HEK293 (cell line): ENCODE data around the gene RPS6KA5.

ENCODE experiments used
- CTCF ChIA-PET: fragments of 350-600 bp; formaldehyde crosslinking; extraction: SDS; loops from one replicate; lab custom pipeline; 2021; ENCODE audit warnings: antibody characterized with exemption; lab: Yijun Ruan, JAX
- POLR2A ChIA-PET: fragments of 300-600 bp; formaldehyde crosslinking; extraction: SDS; loops from one replicate; lab custom pipeline; 2020; ENCODE audit warnings: antibody characterized with exemption, inconsistent platforms; lab: Yijun Ruan, JAX
- H3K27ac ChIP-seq: fragments of 200-500 bp; sonication (Bioruptor generic); 2 replicates; pipeline ENCODE4 v1.5.1; 2014; ENCODE audit warnings: low read depth, low read length, control low read depth, inconsistent platforms; ENCODE audit errors: extremely low read depth
- H3K36me3 ChIP-seq, 2 experiments: fragments of 200-500 bp in 1 of 2; sonication (Bioruptor generic) in 1 of 2; 1 replicate in 1 of 2; 2 replicates in 1 of 2; pipeline ENCODE4 v1.5.1; 2014 to 2017; ENCODE audit warnings: inconsistent platforms in 2 of 2, low read length in 2 of 2; ENCODE audit not compliant: control insufficient read depth in 2 of 2, insufficient read depth in 1 of 2
- H3K4me1 ChIP-seq: fragments of 200-500 bp; sonication (Bioruptor generic); 2 replicates; pipeline ENCODE4 v1.5.1; 2014; ENCODE audit warnings: mild to moderate bottlenecking, low read length, inconsistent platforms; ENCODE audit not compliant: control insufficient read depth, insufficient read depth
- H3K4me3 ChIP-seq: 2 replicates; pipeline ENCODE4 v1.5.1; 2011; ENCODE audit warnings: low read depth, mild to moderate bottlenecking, control low read depth, low read length, moderate library complexity
- H3K9me3 ChIP-seq: fragments of 200-500 bp; sonication (Bioruptor generic); 2 replicates; pipeline ENCODE4 v1.5.1; 2014; ENCODE audit warnings: low read depth, low read length, inconsistent platforms; ENCODE audit not compliant: control insufficient read depth, insufficient read depth
- GLIS1 ChIP-seq: fragments of 450-650 bp; formaldehyde crosslinking; IDR thresholded peaks from 2 replicates; pipeline ENCODE4 v1.5.1; 2016; ENCODE audit warnings: missing biosample characterization, missing genetic modification characterization
- GLIS2 ChIP-seq: fragments of 450-650 bp; formaldehyde crosslinking; IDR thresholded peaks from 2 replicates; pipeline ENCODE4 v1.5.1; 2016; ENCODE audit warnings: missing biosample characterization, missing genetic modification characterization
- IKZF3 ChIP-seq: fragments of 450-650 bp; IDR thresholded peaks from 2 replicates; pipeline ENCODE4 v1.5.0; 2018; ENCODE audit warnings: missing biosample characterization, mild to moderate bottlenecking, missing genetic modification characterization, moderate library complexity
- KLF16 ChIP-seq: fragments of 450-650 bp; formaldehyde crosslinking; IDR thresholded peaks from 2 replicates; pipeline ENCODE4 v1.5.1; 2017; ENCODE audit warnings: missing biosample characterization, missing genetic modification characterization
- SCRT1 ChIP-seq: fragments of 450-650 bp; formaldehyde crosslinking; IDR thresholded peaks from 2 replicates; pipeline ENCODE4 v1.5.1; 2016; ENCODE audit warnings: missing biosample characterization, missing genetic modification characterization, borderline replicate concordance
- TCF7L2 ChIP-seq: IDR thresholded peaks from 2 replicates; pipeline ENCODE4 v1.6.1; 2011; ENCODE audit warnings: low read depth, mild to moderate bottlenecking, inconsistent platforms, low read length, moderate library complexity, borderline replicate concordance
- ZBTB20 ChIP-seq: fragments of 450-650 bp; formaldehyde crosslinking; IDR thresholded peaks from 2 replicates; pipeline ENCODE4 v1.5.1; 2016; ENCODE audit warnings: missing biosample characterization, missing genetic modification characterization
- ZBTB48 ChIP-seq: fragments of 450-650 bp; formaldehyde crosslinking; IDR thresholded peaks from 2 replicates; pipeline ENCODE4 v1.5.1; 2016; ENCODE audit warnings: missing biosample characterization, missing genetic modification characterization
- ZBTB6 ChIP-seq: fragments of 450-650 bp; formaldehyde crosslinking; IDR thresholded peaks from 2 replicates; pipeline ENCODE4 v1.5.1; 2017; ENCODE audit warnings: missing biosample characterization, missing genetic modification characterization
- ZBTB8A ChIP-seq: fragments of 450-650 bp; formaldehyde crosslinking; IDR thresholded peaks from 2 replicates; pipeline ENCODE4 v1.5.1; 2016; ENCODE audit warnings: missing biosample characterization, missing genetic modification characterization
- ZIC2 ChIP-seq: fragments of 450-650 bp; formaldehyde crosslinking; IDR thresholded peaks from 2 replicates; pipeline ENCODE4 v1.5.1; 2016; ENCODE audit warnings: missing biosample characterization, missing genetic modification characterization
- ZNF112 ChIP-seq: fragments of 450-650 bp; formaldehyde crosslinking; IDR thresholded peaks from 2 replicates; pipeline ENCODE4 v1.5.0; 2017; ENCODE audit warnings: missing biosample characterization, missing genetic modification characterization
- ZNF138 ChIP-seq: fragments of 450-650 bp; formaldehyde crosslinking; IDR thresholded peaks from 2 replicates; pipeline ENCODE4 v1.5.1; 2016; ENCODE audit warnings: missing biosample characterization, missing genetic modification characterization, borderline replicate concordance
- ZNF16 ChIP-seq: fragments of 450-650 bp; formaldehyde crosslinking; IDR thresholded peaks from 2 replicates; pipeline ENCODE4 v1.5.1; 2016; ENCODE audit warnings: low read depth, missing biosample characterization, missing genetic modification characterization
- ZNF221 ChIP-seq: fragments of 450-650 bp; formaldehyde crosslinking; IDR thresholded peaks from 2 replicates; pipeline ENCODE4 v1.5.1; 2017; ENCODE audit warnings: missing biosample characterization, missing genetic modification characterization, borderline replicate concordance
- ZNF239 ChIP-seq: fragments of 450-650 bp; formaldehyde crosslinking; IDR thresholded peaks from 2 replicates; pipeline ENCODE4 v1.5.1; 2016; ENCODE audit warnings: missing biosample characterization, missing genetic modification characterization
- ZNF266 ChIP-seq: fragments of 450-650 bp; formaldehyde crosslinking; IDR thresholded peaks from 2 replicates; pipeline ENCODE4 v1.5.1; 2016; ENCODE audit warnings: missing biosample characterization, missing genetic modification characterization, low read depth
- ZNF292 ChIP-seq: fragments of 450-650 bp; formaldehyde crosslinking; IDR thresholded peaks from 2 replicates; pipeline ENCODE4 v1.5.1; 2016; ENCODE audit warnings: low read depth, missing biosample characterization, missing genetic modification characterization, borderline replicate concordance
- ZNF335 ChIP-seq: fragments of 450-650 bp; formaldehyde crosslinking; conservative IDR thresholded peaks from 2 replicates; pipeline ENCODE4 v1.5.1; 2016; ENCODE audit warnings: missing biosample characterization, missing genetic modification characterization
- ZNF398 ChIP-seq: fragments of 450-650 bp; formaldehyde crosslinking; IDR thresholded peaks from 2 replicates; pipeline ENCODE4 v1.5.1; 2017; ENCODE audit warnings: missing biosample characterization, missing genetic modification characterization
- ZNF423 ChIP-seq: fragments of 450-650 bp; formaldehyde crosslinking; IDR thresholded peaks from 2 replicates; pipeline ENCODE4 v1.5.1; 2016; ENCODE audit warnings: missing biosample characterization, missing genetic modification characterization
- ZNF426 ChIP-seq: fragments of 450-650 bp; formaldehyde crosslinking; IDR thresholded peaks from 2 replicates; pipeline ENCODE4 v1.5.1; 2017; ENCODE audit warnings: missing biosample characterization, missing genetic modification characterization, mild to moderate bottlenecking, inconsistent platforms, moderate library complexity
- ZNF654 ChIP-seq: fragments of 450-650 bp; formaldehyde crosslinking; IDR thresholded peaks from 2 replicates; pipeline ENCODE4 v1.5.1; 2016; ENCODE audit warnings: low read depth, missing biosample characterization, missing genetic modification characterization
- ZNF660 ChIP-seq: fragments of 450-650 bp; IDR thresholded peaks from 2 replicates; pipeline ENCODE4 v1.5.1; 2018; ENCODE audit warnings: missing biosample characterization, mild to moderate bottlenecking, missing genetic modification characterization
- ZNF664 ChIP-seq: fragments of 450-650 bp; formaldehyde crosslinking; IDR thresholded peaks from 2 replicates; pipeline ENCODE4 v1.5.1; 2016; ENCODE audit warnings: missing biosample characterization, missing genetic modification characterization
- ZNF701 ChIP-seq: fragments of 450-650 bp; formaldehyde crosslinking; IDR thresholded peaks from 2 replicates; pipeline ENCODE4 v1.5.1; 2016; ENCODE audit warnings: missing biosample characterization, missing genetic modification characterization
- ZNF837 ChIP-seq: fragments of 450-650 bp; formaldehyde crosslinking; IDR thresholded peaks from 2 replicates; pipeline ENCODE4 v1.5.1; 2016; ENCODE audit warnings: missing biosample characterization, missing genetic modification characterization
- ZSCAN16 ChIP-seq: fragments of 450-650 bp; formaldehyde crosslinking; IDR thresholded peaks from 2 replicates; pipeline ENCODE4 v1.5.1; 2016; ENCODE audit warnings: missing biosample characterization, missing genetic modification characterization
- ZSCAN30 ChIP-seq: fragments of 450-650 bp; IDR thresholded peaks from 2 replicates; pipeline ENCODE4 v1.5.1; 2018; ENCODE audit warnings: missing biosample characterization, mild to moderate bottlenecking, missing genetic modification characterization, moderate library complexity
- TF ChIP-seq, protein P1 (sequence below): fragments of 450-650 bp; formaldehyde crosslinking; IDR thresholded peaks from 2 replicates; pipeline ENCODE4 v1.5.1; 2016; ENCODE audit warnings: missing biosample characterization, missing genetic modification characterization
- TF ChIP-seq, protein P2 (sequence below): fragments of 450-650 bp; formaldehyde crosslinking; IDR thresholded peaks from 2 replicates; pipeline ENCODE4 v1.5.1; 2016; ENCODE audit warnings: missing biosample characterization, missing genetic modification characterization
- TF ChIP-seq, protein P3 (sequence below): fragments of 450-650 bp; formaldehyde crosslinking; IDR thresholded peaks from 2 replicates; pipeline ENCODE4 v1.5.1; 2016; ENCODE audit warnings: missing biosample characterization, missing genetic modification characterization

Gene RPS6KA5

GRCh38 chr14:91059576-91060350 lies 678 bp downstream of the RPS6KA5 start:
- Histone ChIP-seq H3K4me1 (peaks cover 24% of the 10 kb centered on the region), H3K27ac (peak overlapping the region; percentile 95), H3K9me3 (no peaks in the 10 kb centered on the region), H3K36me3 (no peaks in the 10 kb centered on the region), H3K4me3 (peak overlapping the region; percentile 95)
- ChIA-PET POLR2A (interaction anchor here (1.2 to 2.0 kb wide), 3 partner anchors 11 to 47 kb away, joined by 3 to 5 read pairs (median 4); no protein-coding TSS in a partner anchor), CTCF (interaction anchor here (0.8 to 2.4 kb wide), 7 partner anchors 8 to 157 kb away, joined by 3 to 8 read pairs (median 3); no protein-coding TSS in a partner anchor)
- TF ChIP-seq ZNF701 (no peak), ZSCAN30 (tag by site-specific recombination) (peak; percentile 36; the same call in 1 of the 2 replicates), ZSCAN16 (tag by site-specific recombination) (no peak), TCF7L2 (no peak), KLF16 (tag by site-specific recombination) (peak; percentile 22), ZNF423 (tag by site-specific recombination) (peak; percentile 56), ZBTB8A (peak; percentile 8; the same call in 1 of the 2 replicates), ZNF660 (tag by site-specific recombination) (0 out of 2 replicates have a peak, but pooled peaks have one; percentile 26), ZNF221 (tag by site-specific recombination) (no peak), ZIC2 (tag by site-specific recombination) (peak; percentile 74), ZNF292 (no peak), GLIS1 (tag by site-specific recombination) (peak; percentile 85), SCRT1 (tag by site-specific recombination) (no peak), ZNF398 (tag by site-specific recombination) (no peak), ZNF239 (tag by site-specific recombination) (no peak), GLIS2 (tag by site-specific recombination) (peak; percentile 96), ZBTB48 (tag by site-specific recombination) (peak; percentile 56), ZNF266 (tag by site-specific recombination) (no peak), ZNF335 (tag by site-specific recombination) (peak; percentile 89; the same call in 1 of the 2 replicates), ZNF138 (tag by site-specific recombination) (no peak), ZNF654 (tag by site-specific recombination) (no peak), ZBTB6 (tag by site-specific recombination) (no peak), ZNF664 (tag by site-specific recombination) (no peak), ZBTB20 (peak; percentile 90), ZNF112 (no peak), ZNF837 (tag by site-specific recombination) (no peak), ZNF426 (tag by site-specific recombination) (no peak), IKZF3 (tag by site-specific recombination) (0 out of 2 replicates have a peak, but pooled peaks have one; percentile 38), ZNF16 (no peak)
- TF ChIP-seq, protein P1, sequence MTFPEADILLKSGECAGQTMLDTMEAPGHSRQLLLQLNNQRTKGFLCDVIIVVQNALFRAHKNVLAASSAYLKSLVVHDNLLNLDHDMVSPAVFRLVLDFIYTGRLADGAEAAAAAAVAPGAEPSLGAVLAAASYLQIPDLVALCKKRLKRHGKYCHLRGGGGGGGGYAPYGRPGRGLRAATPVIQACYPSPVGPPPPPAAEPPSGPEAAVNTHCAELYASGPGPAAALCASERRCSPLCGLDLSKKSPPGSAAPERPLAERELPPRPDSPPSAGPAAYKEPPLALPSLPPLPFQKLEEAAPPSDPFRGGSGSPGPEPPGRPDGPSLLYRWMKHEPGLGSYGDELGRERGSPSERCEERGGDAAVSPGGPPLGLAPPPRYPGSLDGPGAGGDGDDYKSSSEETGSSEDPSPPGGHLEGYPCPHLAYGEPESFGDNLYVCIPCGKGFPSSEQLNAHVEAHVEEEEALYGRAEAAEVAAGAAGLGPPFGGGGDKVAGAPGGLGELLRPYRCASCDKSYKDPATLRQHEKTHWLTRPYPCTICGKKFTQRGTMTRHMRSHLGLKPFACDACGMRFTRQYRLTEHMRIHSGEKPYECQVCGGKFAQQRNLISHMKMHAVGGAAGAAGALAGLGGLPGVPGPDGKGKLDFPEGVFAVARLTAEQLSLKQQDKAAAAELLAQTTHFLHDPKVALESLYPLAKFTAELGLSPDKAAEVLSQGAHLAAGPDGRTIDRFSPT (tag by site-specific recombination): 0 out of 2 replicates have a peak, but pooled peaks have one; percentile 18
- TF ChIP-seq, protein P2, sequence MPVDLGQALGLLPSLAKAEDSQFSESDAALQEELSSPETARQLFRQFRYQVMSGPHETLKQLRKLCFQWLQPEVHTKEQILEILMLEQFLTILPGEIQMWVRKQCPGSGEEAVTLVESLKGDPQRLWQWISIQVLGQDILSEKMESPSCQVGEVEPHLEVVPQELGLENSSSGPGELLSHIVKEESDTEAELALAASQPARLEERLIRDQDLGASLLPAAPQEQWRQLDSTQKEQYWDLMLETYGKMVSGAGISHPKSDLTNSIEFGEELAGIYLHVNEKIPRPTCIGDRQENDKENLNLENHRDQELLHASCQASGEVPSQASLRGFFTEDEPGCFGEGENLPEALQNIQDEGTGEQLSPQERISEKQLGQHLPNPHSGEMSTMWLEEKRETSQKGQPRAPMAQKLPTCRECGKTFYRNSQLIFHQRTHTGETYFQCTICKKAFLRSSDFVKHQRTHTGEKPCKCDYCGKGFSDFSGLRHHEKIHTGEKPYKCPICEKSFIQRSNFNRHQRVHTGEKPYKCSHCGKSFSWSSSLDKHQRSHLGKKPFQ: no peak
- TF ChIP-seq, protein P3, sequence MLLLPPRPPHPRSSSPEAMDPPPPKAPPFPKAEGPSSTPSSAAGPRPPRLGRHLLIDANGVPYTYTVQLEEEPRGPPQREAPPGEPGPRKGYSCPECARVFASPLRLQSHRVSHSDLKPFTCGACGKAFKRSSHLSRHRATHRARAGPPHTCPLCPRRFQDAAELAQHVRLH (tag by site-specific recombination): no peak
